Pericardium fibroblast (primary cell): ENCODE results near the gene ACBD7. TPM values are rescaled to one million over a fixed set of nuclear protein-coding genes. Genes with fewer than 3 reads are reported as not detected.

Source experiments
- total RNA-seq: library from RNA; depleted of rRNA; stranded (reverse); fragments of >200 nt; gene quantifications from 2 replicates; pipeline ENCODE4 v1.2.3, GENCODE V29; 2015

ACBD7 gene
- 0.47 and 2.5 TPM in 2 replicates for total RNA-seq

DNA sequence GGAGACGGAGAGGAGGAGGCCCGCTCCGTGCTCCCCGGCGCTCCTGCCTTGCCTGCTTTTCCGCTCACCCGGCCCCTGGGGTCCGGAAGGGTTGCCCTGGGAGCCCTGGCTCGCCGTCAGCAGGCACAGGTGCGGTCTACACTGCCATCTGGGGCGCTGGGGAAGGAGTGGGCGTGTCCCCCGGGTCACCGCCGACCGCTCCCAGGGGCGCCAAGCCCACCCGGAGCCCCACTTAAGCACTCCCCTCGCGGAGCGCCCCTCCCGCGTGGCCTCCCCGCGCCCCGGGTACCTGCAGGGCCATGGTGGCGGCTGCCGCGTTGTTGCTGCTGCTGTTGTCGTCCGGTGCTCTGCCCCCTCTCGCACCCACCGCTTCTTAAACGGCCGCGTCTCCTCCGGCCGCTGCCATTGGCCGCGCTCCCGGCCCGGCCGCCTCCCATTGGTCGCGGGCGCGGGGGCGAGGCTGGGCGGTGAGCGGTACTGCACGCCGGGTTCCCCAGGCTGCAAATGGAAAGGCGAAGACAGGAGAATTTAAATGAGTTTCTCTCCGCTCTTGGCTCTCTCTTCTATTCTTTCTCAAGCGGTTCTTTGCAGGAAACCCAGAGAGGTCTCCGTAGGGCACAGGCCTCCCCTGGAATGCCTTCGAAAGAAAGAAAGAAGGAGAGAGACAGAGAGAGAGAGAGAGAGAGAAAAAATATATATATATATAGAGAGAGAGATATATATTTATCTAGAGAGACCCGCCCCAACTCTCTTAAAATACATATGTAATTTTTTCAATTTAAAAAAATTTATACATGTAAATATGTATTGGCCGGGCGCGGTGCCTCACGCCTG is at the start of gene ACBD7:
TSS of gene ACBD7 (minus strand) at position 349 of the 834 bp plus-strand sequence. CDS start at position 301, 48 bp downstream.

GRCh38 chr10:15097011-15097812 is 8.6 kb upstream of the ACBD7 start, which contains the start of gene RPP38:
Gene RPP38, plus strand, starts transcription at chr10:15097355. Its CDS starts 5,960 bp downstream, at chr10:15103315.

DNA sequence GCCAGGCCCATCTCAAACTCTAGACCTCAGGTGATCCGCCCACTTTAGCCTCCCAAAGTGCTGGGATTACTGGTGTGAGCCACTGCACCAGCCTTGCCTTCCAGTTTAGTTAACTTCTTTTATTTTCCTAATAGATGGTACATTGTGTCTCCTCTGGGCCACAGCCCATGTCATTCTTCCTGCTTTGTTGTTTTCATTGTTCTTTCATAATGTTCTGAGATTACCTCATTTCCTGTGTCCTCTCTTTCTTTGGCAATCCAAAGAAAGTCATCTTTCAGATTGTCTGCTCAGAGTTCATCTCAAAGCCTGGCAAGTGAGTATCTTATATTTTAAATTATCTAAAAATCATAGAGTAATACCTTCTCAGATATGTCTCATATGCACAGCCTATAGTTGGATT is 44.9 kb downstream of the ACBD7 start, which contains the start of gene OLAH:
TSS of gene OLAH (plus strand) at position 270 of the 400 bp plus-strand sequence. CDS start 3,346 bp downstream, outside the sequence.

Other genes with a start within 250 kb of the ACBD7 start
- gene SUV39H2, start 209.9 kb downstream of the ACBD7 start, total RNA-seq, result 3.2 and 6.8 TPM in 2 replicates
- gene DCLRE1C, start 134.7 kb downstream of the ACBD7 start, total RNA-seq, result 2.9 and 5.5 TPM in 2 replicates
- not detected in 2 replicates for gene MEIG1, start 129.4 kb downstream of the ACBD7 start, total RNA-seq
- 0.23 and 2.0 TPM in 2 replicates for gene OLAH, start 44.8 kb downstream of the ACBD7 start, total RNA-seq
- gene RPP38, start 8.6 kb upstream of the ACBD7 start, total RNA-seq, result 14.2 and 14.9 TPM in 2 replicates
- 22.5 and 33.9 TPM in 2 replicates for gene NMT2, start 79.9 kb upstream of the ACBD7 start, total RNA-seq